PC-3 (cell line): Measurements from ENCODE around the gene PLCL2. TPM values are rescaled to one million over a fixed set of nuclear protein-coding genes. Genes with fewer than 3 reads are reported as not detected.

Experiments
- ATAC-seq: fragments of 200-7000 bp; cut with Tn5 transposase; 2 replicates; pipeline ENCODE4 v1.9.1; 2020; ENCODE audit warnings: mild to moderate bottlenecking, moderate library complexity
- BruUV-seq: library from RNA; stranded (reverse); fragments of 400-500 nt; replicated peaks from 2 replicates; lab custom pipeline; 2021; lab: Mats Ljungman, UMichigan
- CTCF ChIA-PET: fragments of 300-600 bp; sonication (Branson Sonifier 250); formaldehyde crosslinking; loops from one replicate; lab custom pipeline; 2022; ENCODE audit warnings: antibody characterized with exemption; lab: Charles Lee
- POLR2A ChIA-PET: fragments of 300-600 bp; sonication (Branson Sonifier 250); formaldehyde crosslinking; loops from one replicate; lab custom pipeline; 2022; ENCODE audit warnings: antibody characterized with exemption; ENCODE audit not compliant: unreplicated experiment; lab: Charles Lee
- DNase-seq: peaks from one replicate; pipeline ENCODE4 v3.0.0-alpha.2; 2015
- H2AFZ ChIP-seq: fragments of 300-600 bp; sonication (generic); 2 replicates; pipeline ENCODE4 v1.6.0; 2016; ENCODE audit warnings: antibody characterized with exemption, low read length
- H3F3A ChIP-seq: fragments of 300-600 bp; sonication (generic); one replicate; pipeline ENCODE4 v1.6.0; 2017; ENCODE audit warnings: antibody characterized with exemption, low read length, control low read depth, mild to moderate bottlenecking; ENCODE audit not compliant: unreplicated experiment
- H3K27ac ChIP-seq: fragments of 300-600 bp; sonication (generic); 2 replicates; pipeline ENCODE4 v1.5.1; 2016; ENCODE audit warnings: mild to moderate bottlenecking, low read length
- H3K27me3 ChIP-seq: fragments of 300-600 bp; sonication (generic); 2 replicates; pipeline ENCODE4 v1.6.1; 2016; ENCODE audit warnings: low read length, mixed read lengths
- H3K36me3 ChIP-seq: fragments of 300-600 bp; sonication (generic); 2 replicates; pipeline ENCODE4 v1.6.1; 2016; ENCODE audit warnings: low read depth, mixed run types, low read length, mixed read lengths
- H3K4me1 ChIP-seq: fragments of 300-600 bp; sonication (generic); 2 replicates; pipeline ENCODE4 v1.5.1; 2016; ENCODE audit warnings: low read length; ENCODE audit not compliant: insufficient read depth
- H3K4me2 ChIP-seq: fragments of 300-600 bp; sonication (generic); 2 replicates; pipeline ENCODE4 v1.6.0; 2016; ENCODE audit warnings: low read length
- H3K4me3 ChIP-seq: fragments of 300-600 bp; sonication (generic); 2 replicates; pipeline ENCODE4 v1.5.1; 2016; ENCODE audit warnings: mild to moderate bottlenecking, low read length, mixed read lengths
- H3K79me2 ChIP-seq: fragments of 300-600 bp; sonication (generic); 2 replicates; pipeline ENCODE4 v1.6.1; 2017; ENCODE audit warnings: low read length, mixed read lengths
- H3K9ac ChIP-seq: fragments of 300-600 bp; sonication (generic); 2 replicates; pipeline ENCODE4 v1.6.0; 2016; ENCODE audit warnings: mild to moderate bottlenecking, low read length
- H3K9me2 ChIP-seq: fragments of 300-600 bp; sonication (generic); replicated peaks from 2 replicates; pipeline ENCODE4 v1.6.1; 2016; ENCODE audit warnings: mixed run types, low read length, mixed read lengths
- H3K9me3 ChIP-seq: fragments of 300-600 bp; sonication (generic); 2 replicates; pipeline ENCODE4 v1.6.1; 2016; ENCODE audit warnings: low read length, mixed read lengths
- H4K20me1 ChIP-seq: fragments of 300-600 bp; sonication (generic); 2 replicates; pipeline ENCODE4 v1.6.1; 2016; ENCODE audit warnings: low read length, mixed read lengths
- CTCF ChIP-seq: fragments of 300-600 bp; sonication (generic); conservative IDR thresholded peaks from 2 replicates; pipeline ENCODE4 v1.5.1; 2017; ENCODE audit warnings: antibody characterized with exemption, low read depth, mild to moderate bottlenecking, low read length
- EZH2 ChIP-seq: fragments of 300-600 bp; sonication (generic); IDR thresholded peaks from one replicate; pipeline ENCODE4 v1.6.1; 2017; ENCODE audit warnings: antibody characterized with exemption, mild to moderate bottlenecking, low read length; ENCODE audit not compliant: unreplicated experiment
- EZH2phosphoT487 ChIP-seq: fragments of 300-600 bp; sonication (generic); IDR thresholded peaks from 2 replicates; pipeline ENCODE4 v1.6.1; 2018; ENCODE audit warnings: mild to moderate bottlenecking, antibody characterized with exemption, low read length, borderline replicate concordance
- intact Hi-C: fragments of 100-400 bp; cut with micrococcal nuclease; formaldehyde crosslinking; loops from 2 replicates; pipeline ENCODE4 v1.9.0; 2023
- total RNA-seq: library from RNA; depleted of rRNA; stranded (reverse); fragments of >200 nt; gene quantifications from 2 replicates; pipeline ENCODE4 v1.2.3, GENCODE V29; 2014

The PLCL2 gene
- total RNA-seq, 1 experiment from 2014 or later: 9.8 TPM

- ChIA-PET CTCF (interaction anchor here (0.6 to 1.1 kb wide), 5 partner anchors 101 to 283 kb away, joined by 3 to 10 read pairs (median 3); no protein-coding TSS in a partner anchor), POLR2A (interaction anchor here (0.6 to 0.7 kb wide), 2 partner anchors 62 to 311 kb away, joined by 10 to 17 read pairs; no protein-coding TSS in a partner anchor)
- Histone ChIP-seq H3K27ac (peak overlapping the region; percentile 12), H3K4me1 (peaks cover 34% of the 10 kb centered on the region), H4K20me1 (no peaks in the 10 kb centered on the region), H3K9me3 (no peaks in the 10 kb centered on the region), H3F3A (no peaks in the 10 kb centered on the region), H3K4me2 (peak overlapping the region; percentile 83), H3K36me3 (no peaks in the 10 kb centered on the region), H3K4me3 (peak overlapping the region; percentile 94), H3K27me3 (no peaks in the 10 kb centered on the region), H3K9me2 (no peaks in the 10 kb centered on the region), H3K79me2 (peaks cover 42% of the 10 kb centered on the region), H3K9ac (peak overlapping the region; percentile 78), H2AFZ (peak overlapping the region; percentile 89)
- peak; percentile 55 for DNase-seq
- peak; percentile 54 for ATAC-seq
- BruUV-seq: no TSS peak
- TF ChIP-seq EZH2: no peak
- no peak for TF ChIP-seq EZH2phosphoT487
- TF ChIP-seq CTCF: peak; percentile 70
- intact Hi-C loops: loop anchor here (2.0 kb wide), 1 partner anchor 283 kb away; no protein-coding TSS in a partner anchor
Measured at GRCh38 chr3:16884084-16884747, 539 bp upstream of the PLCL2 start.

- Histone ChIP-seq H3K9me3 (no peaks in the 10 kb centered on the region), H3K4me2 (peak overlapping the region; percentile 87), H3K36me3 (no peaks in the 10 kb centered on the region), H3K4me1 (peaks cover 49% of the 10 kb centered on the region), H3K4me3 (peak overlapping the region; percentile 94), H3K27ac (peak overlapping the region; percentile 10; the same call in 1 of the 2 replicates), H3K27me3 (no peaks in the 10 kb centered on the region), H2AFZ (peak overlapping the region; percentile 90), H3F3A (no peaks in the 10 kb centered on the region), H4K20me1 (no peaks in the 10 kb centered on the region), H3K79me2 (peaks cover 54% of the 10 kb centered on the region), H3K9ac (peak overlapping the region; percentile 78), H3K9me2 (no peaks in the 10 kb centered on the region)
- CTCF ChIA-PET: interaction anchor here (0.6 kb wide), 1 partner anchor 55 kb away, joined by 3 read pairs; no protein-coding TSS in a partner anchor
- TF ChIP-seq EZH2phosphoT487 (no peak), EZH2 (no peak), CTCF (peak; percentile 7; the same call in 1 of the 2 replicates)
- POLR2A ChIA-PET: interaction anchor here (0.6 kb wide), 1 partner anchor 347 kb away, joined by 4 read pairs; no protein-coding TSS in a partner anchor
- TSS peak; percentile 46 for BruUV-seq
- DNase-seq (peak; percentile 59), ATAC-seq (peak; percentile 66)
- intact Hi-C loops: loop anchor here (1.0 to 2.0 kb wide), 5 partner anchors 110 to 348 kb away; no protein-coding TSS in a partner anchor
Measured at GRCh38 chr3:16885593-16886302, 993 bp downstream of the PLCL2 start.
